Keratinocyte (primary cell): ENCODE measurements around the gene VPS13C.

ENCODE experiments used
- CTCF ChIP-seq, 3 experiments: IDR thresholded peaks in 1 of 3; conservative IDR thresholded peaks in 1 of 3; optimal IDR thresholded peaks in 1 of 3; 2 replicates in 2 of 3; 3 replicates in 1 of 3; pipeline versions ENCODE3 to v1.5.1; 2011; ENCODE audit warnings: low read length in 3 of 3, mild to moderate bottlenecking in 3 of 3, moderate library complexity in 2 of 3, control low read depth in 1 of 3, inconsistent platforms in 1 of 3; ENCODE audit not compliant: insufficient read depth in 2 of 3; ENCODE audit errors: extremely low read depth in 1 of 3
- EZH2 ChIP-seq: IDR thresholded peaks from one replicate; pipeline ENCODE4 v1.6.1; 2012; ENCODE audit warnings: inconsistent platforms, mild to moderate bottlenecking, low read length, moderate library complexity

- no peak for TF ChIP-seq CTCF (optimal IDR thresholded peaks at IDR 0.05 in 1 of 3, IDR thresholded peaks at IDR 0.05 in 1 of 3, conservative IDR thresholded peaks at IDR 0.05 in 1 of 3; ENCODE audit: extremely low read depth in 1 of 3, insufficient read depth in 2 of 3, low read length in 3 of 3)
- TF ChIP-seq EZH2: no peak
These were observed 38.2 kb downstream of the VPS13C start for GRCh38 chr15:62021991-62022600.
